ENCODE results near the gene FGR. TPM values are rescaled to one million over a fixed set of nuclear protein-coding genes. Genes with fewer than 3 reads are reported as not detected.

Gene FGR
- total and polyA plus RNA-seq, 2 of the 13 experiments (the other 11 are each of a cell fraction or from before 2014, with no cell fraction given): not detected

GRCh38 chr1:27664291-27664690 is 29.3 kb upstream of the FGR start (continued):
- no peak for TF ChIP-seq KIAA2018 (CRISPR knock-in tag; IDR thresholded peaks at IDR 0.05; ENCODE audit: borderline replicate concordance)
- TF ChIP-seq MZF1 (CRISPR knock-in tag; IDR thresholded peaks at IDR 0.05; ENCODE audit: borderline replicate concordance): no peak
- TF ChIP-seq ZNF75D (CRISPR knock-in tag; IDR thresholded peaks at IDR 0.05; ENCODE audit: borderline replicate concordance): no peak
- no peak for TF ChIP-seq ZNF674 (CRISPR knock-in tag; IDR thresholded peaks at IDR 0.05; ENCODE audit: low read depth)
- TF ChIP-seq ZNF503 (CRISPR knock-in tag; IDR thresholded peaks at IDR 0.05): no peak
- TF ChIP-seq MED8 (CRISPR knock-in tag; IDR thresholded peaks at IDR 0.05; ENCODE audit: insufficient replicate concordance): no peak
